ENCODE data around the gene NOP53.

DNA sequence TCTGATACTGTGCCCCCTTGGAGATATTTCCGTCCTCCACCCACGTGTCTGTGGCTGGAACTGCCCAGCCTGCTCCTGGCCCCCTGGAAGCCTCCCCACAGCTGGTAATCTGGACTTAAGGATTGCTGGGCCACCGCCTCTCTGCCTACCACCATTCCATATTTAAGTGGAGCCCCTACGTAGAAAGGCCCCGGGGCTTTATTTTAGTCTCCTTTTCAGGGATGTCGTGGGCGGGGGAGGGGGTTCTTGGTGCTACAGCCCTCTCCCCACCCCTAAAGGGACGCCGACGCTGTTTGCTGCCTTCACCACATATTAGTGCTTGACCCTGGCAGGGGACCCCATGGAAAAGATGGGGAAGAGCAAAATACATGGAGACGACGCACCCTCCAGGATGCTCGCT, 2.7 kb upstream of the NOP53 start:
- TF ChIP-seq, protein P1, sequence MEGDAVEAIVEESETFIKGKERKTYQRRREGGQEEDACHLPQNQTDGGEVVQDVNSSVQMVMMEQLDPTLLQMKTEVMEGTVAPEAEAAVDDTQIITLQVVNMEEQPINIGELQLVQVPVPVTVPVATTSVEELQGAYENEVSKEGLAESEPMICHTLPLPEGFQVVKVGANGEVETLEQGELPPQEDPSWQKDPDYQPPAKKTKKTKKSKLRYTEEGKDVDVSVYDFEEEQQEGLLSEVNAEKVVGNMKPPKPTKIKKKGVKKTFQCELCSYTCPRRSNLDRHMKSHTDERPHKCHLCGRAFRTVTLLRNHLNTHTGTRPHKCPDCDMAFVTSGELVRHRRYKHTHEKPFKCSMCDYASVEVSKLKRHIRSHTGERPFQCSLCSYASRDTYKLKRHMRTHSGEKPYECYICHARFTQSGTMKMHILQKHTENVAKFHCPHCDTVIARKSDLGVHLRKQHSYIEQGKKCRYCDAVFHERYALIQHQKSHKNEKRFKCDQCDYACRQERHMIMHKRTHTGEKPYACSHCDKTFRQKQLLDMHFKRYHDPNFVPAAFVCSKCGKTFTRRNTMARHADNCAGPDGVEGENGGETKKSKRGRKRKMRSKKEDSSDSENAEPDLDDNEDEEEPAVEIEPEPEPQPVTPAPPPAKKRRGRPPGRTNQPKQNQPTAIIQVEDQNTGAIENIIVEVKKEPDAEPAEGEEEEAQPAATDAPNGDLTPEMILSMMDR (IDR thresholded peaks at IDR 0.05 in 8 of 11, conservative IDR thresholded peaks at IDR 0.05 in 3 of 11), result no peak
- TF ChIP-seq POLR2A (IDR thresholded peaks at IDR 0.05) (no peak), POLR2AphosphoS5 (IDR thresholded peaks at IDR 0.05) (no peak)

All from spleen (tissue), 7 donors.